Endothelial cell (in vitro differentiated cells): ENCODE data around the gene PIP5KL1. TPM values are rescaled to one million over a fixed set of nuclear protein-coding genes. Genes with fewer than 3 reads are reported as not detected.

ENCODE experiments used
- DNase-seq: peaks from one replicate; pipeline ENCODE4 v3.0.0; 2021; ENCODE audit warnings: low spot score
- H3K27ac Mint-ChIP-seq: one replicate; pipeline ENCODE4 v1.8.0; 2021; ENCODE audit warnings: mixed read lengths, inconsistent platforms; ENCODE audit not compliant: unreplicated experiment
- H3K27me3 Mint-ChIP-seq: one replicate; pipeline ENCODE4 v1.8.0; 2021; ENCODE audit warnings: mild to moderate bottlenecking, moderate library complexity, mixed read lengths, inconsistent platforms; ENCODE audit not compliant: unreplicated experiment
- H3K36me3 Mint-ChIP-seq: one replicate; pipeline ENCODE4 v1.8.0; 2021; ENCODE audit warnings: mild to moderate bottlenecking, low read depth, mixed read lengths, inconsistent platforms; ENCODE audit not compliant: unreplicated experiment
- H3K4me1 Mint-ChIP-seq: one replicate; pipeline ENCODE4 v1.8.0; 2021; ENCODE audit warnings: mild to moderate bottlenecking, mixed read lengths, inconsistent platforms; ENCODE audit not compliant: unreplicated experiment
- H3K4me3 Mint-ChIP-seq: one replicate; pipeline ENCODE4 v1.8.0; 2021; ENCODE audit warnings: mild to moderate bottlenecking, mixed read lengths, inconsistent platforms; ENCODE audit not compliant: unreplicated experiment
- H3K9me3 Mint-ChIP-seq: one replicate; pipeline ENCODE4 v1.8.0; 2021; ENCODE audit warnings: mixed read lengths, inconsistent platforms; ENCODE audit not compliant: unreplicated experiment
- total RNA-seq: library from RNA; stranded (reverse); fragmentation: NEBNext Ultra II Directional; extraction: Animal tissue kit (Norgen Biotek cat#: 25700); gene quantifications from one replicate; pipeline ENCODE4 v1.2.1, GENCODE V29; 2021; ENCODE audit not compliant: unreplicated experiment
- TF ChIP-seq, protein P1 (sequence below): fragments of 200-600 bp; sonication (generic); IDR thresholded peaks from one replicate; pipeline ENCODE4 v1.5.0; 2021; ENCODE audit warnings: antibody characterized with exemption; ENCODE audit not compliant: unreplicated experiment

PIP5KL1 gene
- total RNA-seq, 1 donor from 2014 or later: 2.4 TPM

DNA sequence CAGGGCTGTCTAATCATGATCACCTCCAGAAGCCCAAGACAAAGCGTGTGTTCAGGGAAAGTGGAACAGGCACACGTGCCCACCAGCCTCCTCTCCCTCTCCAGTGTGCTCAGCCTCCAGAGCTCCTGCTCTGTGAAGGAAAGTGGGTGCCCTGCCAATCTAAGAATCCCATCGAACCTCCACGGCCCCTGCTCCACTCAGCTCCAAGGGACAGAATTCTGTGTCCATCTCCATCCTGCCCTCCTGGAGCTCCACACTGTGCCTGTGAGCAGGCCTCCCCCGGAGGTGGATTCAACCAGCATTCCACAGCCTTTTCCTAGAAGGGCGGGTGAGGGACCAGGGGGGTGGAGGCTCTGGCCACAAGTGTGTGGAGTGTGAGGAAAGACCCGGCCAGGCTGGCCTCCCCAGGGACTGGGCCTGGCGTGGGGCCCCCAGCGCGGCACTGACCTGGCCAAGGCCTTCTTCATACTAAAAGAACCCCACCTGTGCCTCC, 44.2 kb upstream of the PIP5KL1 start:
- no peak overlapping the region for H3K4me3 Mint-ChIP-seq
- no peak overlapping the region for H3K27ac Mint-ChIP-seq
- no peaks in the 10 kb centered on the region for H3K9me3 Mint-ChIP-seq
- DNase-seq: no peak
- TF ChIP-seq, protein P1, sequence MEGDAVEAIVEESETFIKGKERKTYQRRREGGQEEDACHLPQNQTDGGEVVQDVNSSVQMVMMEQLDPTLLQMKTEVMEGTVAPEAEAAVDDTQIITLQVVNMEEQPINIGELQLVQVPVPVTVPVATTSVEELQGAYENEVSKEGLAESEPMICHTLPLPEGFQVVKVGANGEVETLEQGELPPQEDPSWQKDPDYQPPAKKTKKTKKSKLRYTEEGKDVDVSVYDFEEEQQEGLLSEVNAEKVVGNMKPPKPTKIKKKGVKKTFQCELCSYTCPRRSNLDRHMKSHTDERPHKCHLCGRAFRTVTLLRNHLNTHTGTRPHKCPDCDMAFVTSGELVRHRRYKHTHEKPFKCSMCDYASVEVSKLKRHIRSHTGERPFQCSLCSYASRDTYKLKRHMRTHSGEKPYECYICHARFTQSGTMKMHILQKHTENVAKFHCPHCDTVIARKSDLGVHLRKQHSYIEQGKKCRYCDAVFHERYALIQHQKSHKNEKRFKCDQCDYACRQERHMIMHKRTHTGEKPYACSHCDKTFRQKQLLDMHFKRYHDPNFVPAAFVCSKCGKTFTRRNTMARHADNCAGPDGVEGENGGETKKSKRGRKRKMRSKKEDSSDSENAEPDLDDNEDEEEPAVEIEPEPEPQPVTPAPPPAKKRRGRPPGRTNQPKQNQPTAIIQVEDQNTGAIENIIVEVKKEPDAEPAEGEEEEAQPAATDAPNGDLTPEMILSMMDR: no peak
- peaks cover 19% of the 10 kb centered on the region for H3K27me3 Mint-ChIP-seq
- H3K36me3 Mint-ChIP-seq: peaks cover 2% of the 10 kb centered on the region
- peaks cover 16% of the 10 kb centered on the region for H3K4me1 Mint-ChIP-seq

DNA sequence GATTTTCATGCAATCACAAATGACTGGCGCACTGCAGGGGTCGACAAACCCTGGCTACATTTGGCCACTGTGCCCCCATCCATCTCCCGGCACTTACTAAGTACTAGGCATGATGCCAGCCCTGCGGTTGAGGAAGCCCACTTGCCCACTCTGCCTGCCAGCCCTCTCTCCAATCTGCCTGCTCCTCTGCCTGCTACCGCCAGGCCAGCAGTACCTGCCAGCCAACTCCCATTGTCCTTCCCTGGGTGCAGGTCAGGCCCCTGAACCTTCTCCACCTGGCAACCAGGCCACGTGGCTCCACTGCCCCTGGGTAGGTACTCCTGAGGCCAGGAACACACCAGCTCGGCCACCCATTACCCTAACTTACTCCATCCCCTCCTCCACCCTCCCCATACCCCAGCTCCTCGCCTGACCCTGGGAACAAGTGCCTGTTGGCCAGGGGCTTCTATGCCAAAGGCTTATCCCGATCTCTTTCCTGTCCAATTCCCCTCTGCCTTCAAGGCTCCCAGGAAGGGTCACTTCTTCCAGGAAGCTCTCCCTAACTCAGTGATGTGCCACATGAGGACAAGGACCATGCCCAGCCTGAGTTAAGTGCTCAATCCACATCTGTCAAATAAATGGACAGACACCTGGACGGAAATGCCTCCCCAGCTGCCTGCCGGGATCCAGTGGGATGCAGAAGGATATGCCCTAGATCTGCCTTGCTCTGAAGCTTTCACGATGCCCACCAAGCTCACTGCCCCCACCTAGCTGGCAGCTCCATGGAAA, 43.6 kb upstream of the PIP5KL1 start:
- H3K36me3 Mint-ChIP-seq: peaks cover 4% of the 10 kb centered on the region
- H3K27me3 Mint-ChIP-seq: peaks cover 16% of the 10 kb centered on the region
- no peak for DNase-seq
- no peak overlapping the region for H3K4me3 Mint-ChIP-seq
- peaks cover 15% of the 10 kb centered on the region for H3K4me1 Mint-ChIP-seq
- no peaks in the 10 kb centered on the region for H3K9me3 Mint-ChIP-seq
- TF ChIP-seq, protein P1: no peak
- no peak overlapping the region for H3K27ac Mint-ChIP-seq

DNA sequence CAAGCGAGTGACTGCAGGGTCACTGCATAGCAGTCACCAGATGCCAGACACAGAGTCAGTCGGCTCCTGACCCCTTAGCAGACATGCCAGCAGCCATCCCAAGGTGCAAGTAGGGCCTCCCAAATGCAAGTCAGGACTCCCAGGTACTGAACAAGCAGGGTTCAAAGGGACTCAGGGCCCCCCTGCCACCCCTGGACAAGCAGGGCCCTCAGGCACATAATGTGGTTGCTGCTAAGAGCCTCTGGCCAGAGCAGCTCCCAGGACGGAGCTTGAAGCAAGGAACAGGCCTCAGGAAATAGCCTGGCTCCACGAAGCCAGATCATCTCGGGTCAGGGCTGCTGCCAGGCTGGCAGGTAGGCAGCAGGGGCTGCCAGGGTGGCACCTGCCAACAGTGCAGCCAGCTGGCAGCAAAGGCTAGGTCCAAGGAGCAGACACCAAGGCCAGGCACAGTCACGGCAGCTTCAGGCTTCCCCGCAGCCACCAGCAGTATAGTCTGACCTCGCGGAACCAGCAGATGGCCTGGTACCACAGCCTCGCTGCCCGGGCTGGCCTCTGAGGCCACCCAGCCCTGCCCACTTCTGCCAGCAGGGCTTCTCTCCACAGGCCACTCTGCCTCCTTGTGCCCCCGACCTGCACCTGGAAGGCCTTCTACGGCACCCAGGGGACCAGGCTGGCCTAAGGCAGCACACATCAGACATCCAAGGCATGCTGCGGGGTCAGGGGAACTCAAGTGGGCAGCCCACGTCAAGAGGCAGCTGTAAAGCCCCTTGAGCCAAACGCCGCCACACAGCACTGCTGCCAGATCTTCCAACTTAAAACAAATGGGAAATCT, 42.8 kb upstream of the PIP5KL1 start:
- DNase-seq: no peak
- H3K27ac Mint-ChIP-seq: no peak overlapping the region
- peaks cover 4% of the 10 kb centered on the region for H3K36me3 Mint-ChIP-seq
- H3K4me1 Mint-ChIP-seq: peaks cover 11% of the 10 kb centered on the region
- no peak overlapping the region for H3K4me3 Mint-ChIP-seq
- no peaks in the 10 kb centered on the region for H3K9me3 Mint-ChIP-seq
- TF ChIP-seq, protein P1: no peak
- peaks cover 16% of the 10 kb centered on the region for H3K27me3 Mint-ChIP-seq

DNA sequence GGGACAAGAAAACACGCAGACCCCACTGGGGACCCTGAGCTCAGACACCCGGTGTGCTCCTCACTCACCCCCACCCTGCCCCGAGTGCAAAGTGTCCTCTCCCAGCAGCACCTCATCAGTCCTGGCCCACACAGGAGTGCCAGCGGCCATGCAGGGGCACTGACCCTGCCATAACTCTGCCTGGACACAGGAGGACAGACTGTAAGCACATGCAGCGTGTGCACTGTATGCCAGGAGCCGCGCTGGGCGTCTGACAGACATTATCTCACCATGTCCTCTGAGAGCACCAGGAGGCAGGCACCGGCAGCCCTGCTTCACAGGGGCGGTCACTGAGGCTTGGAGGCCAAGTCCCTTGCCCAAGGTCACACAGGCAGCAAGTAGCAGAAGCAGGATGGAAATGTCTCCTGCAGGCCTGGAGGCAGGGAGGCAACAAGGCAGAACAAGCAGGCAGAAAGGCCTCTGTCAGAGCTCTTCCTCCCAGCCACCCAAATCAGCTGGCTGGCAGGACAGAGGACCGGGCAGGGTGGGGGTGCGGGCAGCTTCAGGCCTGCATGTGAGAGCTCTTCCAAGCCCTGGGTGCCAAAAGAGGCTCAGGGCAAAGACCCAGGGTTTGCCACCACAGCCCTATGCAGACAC, 41.8 kb upstream of the PIP5KL1 start:
- no peaks in the 10 kb centered on the region for H3K9me3 Mint-ChIP-seq
- DNase-seq: no peak
- peaks cover 11% of the 10 kb centered on the region for H3K4me1 Mint-ChIP-seq
- TF ChIP-seq, protein P1: no peak
- H3K36me3 Mint-ChIP-seq: peaks cover 4% of the 10 kb centered on the region
- no peak overlapping the region for H3K27ac Mint-ChIP-seq
- H3K4me3 Mint-ChIP-seq: no peak overlapping the region
- H3K27me3 Mint-ChIP-seq: peaks cover 16% of the 10 kb centered on the region
